ENCODE results near the gene MAN1A2.
"Not testable (repeated sequence)": the region's sequence is repeated elsewhere in the genome, so short reads cannot be mapped to it uniquely, and the experiment has no call there.

The MAN1A2 gene

DNA sequence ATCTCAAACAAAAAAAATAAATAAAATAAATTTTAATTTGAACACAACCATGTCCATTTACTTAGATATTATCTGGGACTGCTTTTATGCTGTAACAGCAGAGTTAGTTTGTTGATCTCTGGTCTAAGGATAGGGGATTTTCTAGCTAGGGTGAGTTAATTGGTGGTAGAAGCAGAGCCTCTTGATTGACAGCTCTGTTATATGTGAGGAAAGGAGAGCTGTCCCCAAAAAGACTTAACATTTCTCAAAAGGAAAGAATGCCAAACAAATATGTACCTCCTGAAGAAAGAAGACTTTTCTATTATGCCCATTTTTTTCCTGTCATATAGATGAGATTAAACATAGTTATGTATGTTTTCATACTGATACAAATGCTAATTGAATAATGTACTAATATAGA lies 37.8 kb downstream of the MAN1A2 start:
- no peak for DNase-seq

DNA sequence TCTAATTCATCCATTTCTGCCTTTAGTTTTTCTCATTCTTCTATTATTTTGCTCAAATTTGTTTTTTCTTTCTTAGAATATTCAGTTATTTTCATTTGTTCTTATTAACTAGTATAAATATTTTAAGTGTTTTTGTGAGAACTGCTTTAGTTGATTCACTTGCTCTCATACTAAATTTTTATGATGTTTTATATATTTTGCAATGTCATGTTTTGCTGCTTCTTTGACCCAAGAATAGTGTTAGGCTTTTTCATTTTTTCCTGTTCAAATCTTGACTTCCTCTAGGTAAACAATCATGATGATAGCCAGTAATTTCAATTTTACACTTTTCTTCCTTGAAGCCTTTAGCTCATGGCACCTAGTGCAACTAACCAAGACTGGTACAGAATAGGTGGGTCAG lies 45.2 kb downstream of the MAN1A2 start:
- DNase-seq, result no peak

DNA sequence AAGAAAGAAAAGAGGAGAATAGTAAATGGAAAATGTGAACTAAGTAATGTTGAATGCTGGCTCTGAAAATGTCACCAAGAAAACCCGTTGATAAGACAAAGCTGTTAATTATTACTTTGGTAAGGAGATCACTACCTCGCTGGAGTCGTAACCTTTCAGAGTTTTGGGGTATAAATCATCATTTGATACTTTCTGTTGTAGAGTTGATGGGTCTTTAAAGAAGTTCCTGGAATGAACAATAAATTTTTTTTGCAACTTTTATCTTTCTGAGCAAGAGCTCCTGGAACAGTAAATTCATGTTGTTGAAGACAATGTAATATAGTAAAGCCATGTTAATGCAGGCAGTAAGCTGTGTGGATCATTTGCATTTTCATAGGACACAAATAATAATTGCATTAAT lies 46.2 kb downstream of the MAN1A2 start:
- no peak for DNase-seq

DNA sequence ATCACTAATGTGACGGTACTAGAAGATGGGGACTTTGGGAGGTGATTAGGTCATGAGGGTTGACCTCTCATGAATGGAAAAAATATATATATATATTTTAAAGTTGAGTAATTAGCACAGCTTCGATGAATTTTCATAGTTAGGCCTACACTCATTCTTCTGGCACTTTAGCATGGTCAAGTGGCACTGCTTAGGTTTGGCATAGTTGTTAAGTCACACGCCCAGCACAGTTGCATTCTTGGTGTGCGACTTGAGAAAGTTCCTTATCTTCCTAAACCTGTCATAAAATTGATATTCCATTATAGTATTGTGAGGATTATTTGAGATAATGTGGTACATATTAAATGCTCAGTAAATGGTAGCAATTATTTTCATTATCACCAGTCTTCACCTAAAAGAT lies 47.7 kb downstream of the MAN1A2 start:
- DNase-seq, result no peak

DNA sequence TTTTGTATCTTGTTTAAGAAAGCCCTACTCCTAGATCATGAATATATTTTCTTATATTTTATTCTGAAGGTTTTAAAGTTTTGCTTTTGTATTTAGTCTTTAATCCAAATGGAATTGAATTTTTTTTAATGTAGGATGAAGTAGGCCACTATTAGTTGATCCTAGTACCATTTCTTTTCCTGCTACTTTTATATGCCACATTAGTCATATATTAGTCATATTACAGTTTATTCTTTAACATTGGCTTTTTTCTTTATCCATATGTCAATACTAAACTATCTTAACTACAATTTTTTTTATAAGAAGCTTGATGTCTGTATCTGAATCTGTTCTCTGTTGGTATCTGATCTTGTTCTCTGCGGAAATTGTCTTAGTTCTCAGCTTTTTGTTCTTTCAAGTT lies 48.8 kb downstream of the MAN1A2 start:
- no peak for DNase-seq

DNA sequence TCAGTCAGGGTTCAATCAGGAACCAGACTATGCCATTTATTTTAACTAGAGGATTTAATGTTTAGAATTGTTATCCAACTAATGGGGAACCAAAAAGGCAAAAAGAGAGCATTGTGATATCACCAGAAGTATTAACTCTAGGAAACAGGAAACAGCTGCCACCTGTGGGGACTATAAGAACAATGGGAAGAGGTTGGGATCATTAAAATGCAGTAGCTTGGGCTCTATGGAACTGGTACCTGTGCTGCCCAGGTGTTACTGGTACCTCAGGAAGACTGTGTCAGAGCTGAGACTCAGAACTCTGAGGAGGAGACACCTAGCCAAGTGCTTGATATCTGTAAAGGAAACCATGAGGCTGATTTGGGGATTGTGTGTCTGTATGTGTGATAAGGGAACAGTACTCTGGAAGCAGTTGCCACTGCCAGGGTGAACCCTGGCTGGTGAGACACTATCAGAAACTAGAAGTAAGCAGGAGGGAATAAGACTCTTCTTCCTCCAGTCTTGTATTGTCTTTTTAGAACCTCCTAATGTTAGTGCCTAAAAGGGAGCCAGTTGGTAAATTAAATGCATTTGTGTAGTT lies 49.4 kb downstream of the MAN1A2 start:
- DNase-seq, result no peak

DNA sequence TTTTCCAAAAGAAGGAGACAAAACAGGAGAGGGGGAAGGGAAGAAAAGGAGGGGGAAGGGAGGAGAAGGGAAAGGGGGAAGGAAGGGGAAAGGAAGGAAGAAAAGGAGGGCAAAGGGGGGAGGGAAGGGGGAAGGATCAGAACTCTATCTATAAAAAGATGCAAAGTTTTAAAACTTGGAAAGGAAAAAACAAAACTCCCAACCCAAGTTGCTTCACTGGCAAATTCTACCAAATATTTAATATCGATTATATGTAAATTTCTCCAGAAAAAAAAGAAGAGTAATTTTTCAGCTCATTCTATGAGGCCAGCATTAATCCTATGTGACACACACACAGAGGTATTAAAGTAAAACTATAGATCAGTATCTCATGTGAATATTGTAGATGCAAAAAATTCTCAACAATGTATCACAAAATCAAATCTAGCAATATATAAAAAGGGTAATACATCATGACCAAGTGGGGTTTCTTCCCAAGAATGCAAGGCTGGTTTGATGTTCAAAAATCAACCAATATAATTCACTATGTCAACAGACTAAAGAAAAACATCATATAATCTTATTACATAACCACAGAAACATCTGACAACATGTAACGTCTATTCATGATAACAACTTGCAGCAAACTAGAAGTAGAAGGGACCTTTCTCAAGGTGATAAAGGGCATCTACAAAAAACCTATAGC lies 57.9 kb downstream of the MAN1A2 start:
- DNase-seq, result no peak

DNA sequence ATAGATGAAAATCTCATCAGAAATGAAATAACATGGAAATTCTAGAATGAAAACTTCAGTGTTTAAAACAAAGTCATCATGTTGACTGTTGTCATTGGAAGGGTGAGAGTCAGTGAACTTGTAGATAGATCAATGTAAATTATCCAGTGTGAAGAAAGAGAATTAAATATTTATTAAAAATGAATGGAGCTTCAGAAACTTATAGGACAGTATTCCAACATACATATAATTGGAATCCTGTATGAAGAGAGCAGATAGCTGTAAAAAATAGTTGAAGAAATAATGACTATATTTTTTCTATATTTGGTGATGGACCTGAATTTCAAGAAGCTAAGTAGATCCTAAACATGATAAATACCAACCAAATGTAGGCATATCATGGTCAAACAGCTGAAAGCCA lies 60.0 kb downstream of the MAN1A2 start:
- no peak for DNase-seq

DNA sequence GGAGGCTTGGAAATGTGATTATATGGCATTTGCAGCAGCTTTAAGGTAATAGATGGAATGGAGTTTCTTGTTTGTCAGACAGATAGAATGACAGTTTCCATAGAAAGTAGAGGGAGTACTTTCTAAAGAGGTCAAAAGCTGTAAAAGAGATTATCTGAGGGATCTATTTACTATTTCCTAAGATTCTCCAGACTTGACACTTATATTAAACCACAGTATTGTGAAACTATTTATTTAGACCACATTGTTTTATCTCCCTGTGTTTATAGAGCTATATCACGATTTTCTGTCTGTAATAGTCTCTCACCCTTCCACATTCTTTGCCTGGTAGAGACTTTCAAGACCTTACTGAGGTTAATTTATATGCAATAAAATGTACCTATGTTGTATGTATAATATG lies 66.7 kb downstream of the MAN1A2 start:
- DNase-seq, result no peak

DNA sequence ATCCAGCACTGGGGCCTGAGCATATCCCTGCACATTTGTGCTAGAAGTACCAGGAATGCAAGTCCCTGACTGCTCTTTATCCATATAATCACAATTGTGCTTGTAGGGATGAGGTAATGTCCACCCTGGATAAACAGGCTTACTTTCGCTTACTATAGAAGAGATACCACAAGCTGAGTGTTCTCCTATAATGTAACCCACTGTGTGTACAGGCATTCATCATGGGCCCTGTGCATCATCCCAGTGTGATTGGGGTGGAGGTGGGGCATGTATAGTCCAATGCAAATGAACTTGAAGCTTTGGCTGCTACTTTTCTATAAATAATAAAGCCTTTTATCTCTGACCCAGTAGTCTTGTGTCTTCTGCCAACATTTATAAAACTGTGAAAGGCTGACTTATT lies 69.3 kb downstream of the MAN1A2 start:
- DNase-seq, result no peak

DNA sequence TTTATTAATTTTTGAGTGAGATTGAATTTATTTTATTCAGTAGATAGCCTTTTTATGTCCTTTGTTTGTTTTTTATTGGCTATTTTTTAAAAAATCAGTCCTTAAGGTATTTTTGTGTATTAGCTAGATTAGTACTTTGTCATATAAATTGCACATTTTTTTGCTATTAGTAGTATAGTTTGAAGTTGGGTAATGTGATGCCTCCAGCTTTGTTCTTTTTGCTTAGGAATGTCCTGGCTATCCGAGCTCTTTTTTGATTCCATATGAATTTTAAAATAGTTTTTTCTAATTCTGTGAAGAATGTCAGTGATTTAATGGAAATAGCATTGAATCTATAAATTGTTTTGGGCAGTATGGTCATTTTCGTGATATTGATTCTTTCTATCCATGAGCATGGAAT lies 80.4 kb downstream of the MAN1A2 start:
- no peak for DNase-seq

DNA sequence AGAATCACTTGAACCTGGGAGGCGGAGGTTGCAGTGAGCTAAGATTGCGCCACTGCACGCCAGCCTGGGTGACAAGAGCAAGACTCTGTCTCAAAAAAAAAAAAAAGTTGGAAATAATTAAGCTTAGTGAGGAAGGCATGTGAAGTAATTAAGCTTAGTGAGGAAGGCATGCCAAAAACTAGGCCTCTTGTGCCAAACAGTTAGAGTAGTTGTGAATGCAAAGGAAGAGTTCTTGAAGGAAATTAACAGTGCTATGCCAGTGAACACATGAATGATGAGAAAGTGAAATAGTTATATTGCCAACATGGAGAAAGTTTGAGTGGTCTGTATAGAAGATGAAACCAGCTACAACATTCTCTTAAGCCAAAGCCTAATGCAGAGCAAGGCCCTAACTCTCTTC lies 85.0 kb downstream of the MAN1A2 start:
- DNase-seq, result no peak

DNA sequence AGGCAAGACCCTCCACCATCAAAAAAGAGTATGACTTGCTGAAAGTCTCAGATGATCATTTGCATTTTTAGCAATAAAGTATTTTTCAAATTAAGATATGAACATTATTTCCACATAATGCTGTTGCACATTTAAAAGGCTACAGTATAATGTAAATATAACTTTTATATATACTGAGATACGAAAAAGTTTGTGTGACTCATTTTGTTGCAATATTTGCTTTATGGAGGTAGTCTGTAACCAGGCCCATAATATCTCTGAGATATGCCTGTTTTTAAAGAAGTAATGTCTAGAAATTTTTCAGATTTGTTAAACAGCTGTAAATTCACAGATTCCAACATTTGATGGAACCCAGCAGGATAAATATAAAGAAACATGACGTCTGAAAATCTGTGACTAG lies 86.7 kb downstream of the MAN1A2 start:
- DNase-seq, result no peak

DNA sequence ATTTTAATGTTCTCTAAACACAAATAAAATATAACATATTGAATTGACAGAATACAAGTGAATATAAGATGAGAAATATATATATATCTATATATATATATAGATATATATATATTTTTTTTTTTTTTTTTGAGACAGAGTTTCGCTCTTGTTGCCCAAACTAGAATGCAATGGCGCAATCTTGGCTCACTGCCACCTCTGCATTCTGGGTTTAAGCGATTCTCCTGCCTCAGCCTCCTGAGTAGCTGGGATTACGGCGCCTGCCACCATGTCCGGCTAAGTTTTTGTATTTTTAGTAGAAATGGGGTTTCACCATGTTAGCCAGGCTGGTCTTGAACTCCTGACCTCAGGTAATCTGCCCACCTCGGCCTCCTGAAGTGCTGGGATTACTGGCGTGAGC lies 91.2 kb downstream of the MAN1A2 start:
- DNase-seq, result not testable (repeated sequence)

DNA sequence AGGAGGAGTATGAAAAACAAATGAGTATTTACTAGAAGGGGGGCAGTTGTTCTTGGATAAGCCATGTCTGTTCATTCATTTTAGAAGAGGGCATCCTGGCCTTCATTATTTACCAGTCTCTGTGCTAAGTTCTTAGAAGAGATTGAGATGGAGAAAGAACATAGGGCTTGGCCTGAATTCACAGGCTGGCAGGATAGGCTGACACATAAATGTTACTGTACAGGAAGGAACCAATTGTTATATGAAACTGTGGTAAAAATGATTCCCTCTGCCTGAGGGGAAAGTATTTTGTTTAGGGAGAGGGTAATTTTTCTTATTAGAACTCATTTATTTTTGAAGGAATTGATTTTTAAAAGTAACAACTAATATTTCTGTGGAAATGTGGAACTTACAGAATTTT lies 99.5 kb downstream of the MAN1A2 start:
- DNase-seq, result no peak

DNA sequence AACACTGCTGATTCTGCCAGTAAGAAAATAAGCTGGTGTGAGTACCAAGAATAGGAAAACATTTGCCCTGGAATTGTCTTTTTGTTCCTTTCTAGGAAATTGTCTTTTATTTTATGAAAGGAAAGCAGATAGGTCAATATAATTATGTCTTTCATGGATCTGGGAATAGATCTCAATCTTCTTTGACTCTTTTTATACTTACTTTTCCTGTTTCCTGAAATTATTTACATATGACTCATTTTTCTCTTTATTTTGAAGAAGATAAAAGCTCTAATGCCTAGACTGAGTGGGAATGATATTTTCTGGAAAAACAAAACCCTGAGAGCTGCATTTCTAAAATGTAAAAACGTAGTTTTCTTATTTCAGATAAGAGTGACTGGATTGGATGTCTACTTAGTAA lies 100.1 kb downstream of the MAN1A2 start:
- no peak for DNase-seq

DNA sequence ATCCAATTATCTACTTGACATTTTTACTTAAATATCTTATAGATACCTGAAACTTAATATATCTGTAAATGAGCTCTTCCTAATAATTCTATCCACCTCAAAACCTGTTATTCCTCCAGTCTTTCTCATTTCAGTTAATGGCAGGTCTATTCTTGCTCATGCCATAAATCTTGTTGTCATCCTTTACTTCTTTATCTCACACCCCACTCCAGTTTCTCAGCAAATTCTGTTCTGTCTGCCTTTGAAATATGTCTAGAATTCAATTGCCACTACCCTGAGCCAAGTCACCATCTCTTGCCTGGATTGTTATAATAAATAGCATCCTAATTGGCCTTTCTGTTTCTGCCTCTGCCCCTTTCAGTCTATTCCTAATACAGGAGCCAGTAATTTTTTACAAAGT lies 105.8 kb downstream of the MAN1A2 start:
- no peak for DNase-seq

DNA sequence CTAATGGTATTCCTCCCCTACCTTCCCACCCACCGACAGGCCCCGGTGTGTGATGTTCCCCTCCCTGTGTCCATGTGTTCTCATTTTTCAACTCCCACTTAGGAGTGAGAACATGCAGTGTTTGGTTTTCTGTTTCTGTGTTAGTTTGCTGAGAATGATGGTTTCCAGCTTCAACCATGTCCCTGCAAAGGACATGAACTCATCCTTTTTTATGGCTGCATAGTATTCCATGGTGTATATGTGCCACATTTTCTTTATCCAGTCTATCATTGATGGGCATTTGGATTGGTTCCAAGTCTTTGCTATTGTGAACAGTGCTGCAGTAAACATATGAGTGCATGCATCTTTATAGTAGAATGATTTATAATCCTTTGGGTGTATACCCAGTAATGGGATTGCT lies 108.2 kb downstream of the MAN1A2 start:
- DNase-seq, result not testable (repeated sequence)

DNA sequence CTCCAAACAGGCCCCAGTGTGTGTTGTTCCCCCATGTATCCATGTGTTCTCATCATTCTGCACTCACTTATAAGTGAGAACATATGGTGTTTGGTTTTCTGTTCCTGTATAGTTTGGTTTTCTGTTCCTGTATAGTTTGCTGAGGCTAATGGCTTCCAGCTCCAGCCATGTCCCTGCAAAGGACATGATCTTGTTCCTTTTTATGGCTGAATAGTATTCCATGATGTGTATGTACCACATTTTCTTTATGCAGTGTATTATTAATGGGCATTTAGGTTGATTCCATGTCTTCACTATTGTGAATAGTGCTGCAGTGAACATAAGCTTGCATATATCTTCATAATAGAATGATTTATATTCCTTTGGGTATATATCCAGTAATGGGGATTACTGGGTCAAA lies 111.8 kb downstream of the MAN1A2 start:
- DNase-seq, result no peak

DNA sequence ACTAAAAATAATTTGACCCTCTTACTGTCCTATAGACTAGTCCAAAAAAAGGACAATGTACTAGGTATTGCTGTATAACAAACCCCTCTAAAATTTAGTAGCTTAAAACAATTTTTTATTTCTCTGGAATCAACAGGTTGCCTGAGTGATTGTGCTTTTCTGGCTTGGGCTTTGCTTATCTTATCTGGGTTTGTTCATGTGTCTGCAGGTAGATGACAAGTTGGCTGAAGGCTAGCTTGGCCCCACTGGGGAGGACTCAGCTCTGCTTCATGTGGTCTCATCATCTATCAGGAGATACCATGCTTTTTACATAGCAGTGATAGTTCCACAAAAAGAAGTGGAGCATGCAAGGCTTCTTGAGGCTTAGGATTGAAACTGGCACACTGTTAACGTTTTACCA lies 114.2 kb downstream of the MAN1A2 start:
- no peak for DNase-seq

DNA sequence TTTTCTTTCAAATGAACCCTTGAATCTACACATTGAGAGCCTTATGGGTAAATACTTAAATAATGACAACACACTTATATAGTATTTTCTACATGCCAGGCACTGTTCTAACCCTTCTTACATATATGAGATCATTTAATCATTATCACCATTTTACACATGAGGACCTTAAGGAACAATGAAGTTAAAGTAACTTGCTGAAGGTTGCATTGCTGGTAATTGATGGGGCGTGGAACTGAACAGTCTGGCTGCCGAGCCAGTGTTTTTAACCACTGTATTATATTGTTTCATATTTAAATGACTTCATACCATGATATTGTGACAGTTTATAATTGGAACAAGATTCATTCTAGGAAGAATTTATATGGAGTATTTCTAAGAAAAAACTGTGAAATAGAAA lies 126.7 kb downstream of the MAN1A2 start:
- no peak for DNase-seq

DNA sequence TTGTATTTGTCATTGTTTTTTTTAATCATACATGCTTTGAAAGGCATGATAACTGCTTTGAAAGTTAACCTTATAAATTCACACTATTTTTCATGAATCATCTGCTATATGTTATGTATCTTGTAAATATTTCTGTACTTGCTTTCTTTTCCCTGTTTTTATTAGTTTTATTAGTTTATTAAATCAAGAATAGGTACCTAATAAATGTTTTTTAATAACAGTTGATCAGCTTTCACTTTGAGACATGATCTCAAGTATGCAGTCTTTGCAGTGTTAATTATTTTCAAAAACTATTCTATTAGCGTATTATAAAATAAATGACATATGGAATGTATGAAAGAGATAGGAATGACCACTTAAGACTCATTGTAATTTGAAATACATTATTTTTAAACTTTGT lies 127.8 kb downstream of the MAN1A2 start:
- no peak for DNase-seq

DNA sequence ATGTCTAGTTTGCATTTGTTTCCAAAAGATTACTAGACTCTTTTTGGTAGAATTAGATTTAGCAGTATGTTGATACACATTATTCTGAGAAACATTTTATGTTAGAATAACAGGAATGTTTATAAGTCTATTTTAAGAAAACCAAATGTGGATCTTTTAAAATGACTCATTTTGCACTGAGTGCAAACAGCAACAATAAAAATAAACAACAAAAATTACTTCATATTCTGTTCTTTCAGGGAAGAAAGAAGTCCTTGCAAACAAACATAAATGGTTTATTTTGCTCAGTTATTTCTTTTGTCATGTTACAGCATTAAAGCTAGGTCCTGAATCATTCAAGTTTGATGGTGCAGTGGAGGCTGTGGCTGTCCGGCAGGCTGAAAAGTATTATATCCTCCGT lies 131.8 kb downstream of the MAN1A2 start:
- no peak for DNase-seq

DNA sequence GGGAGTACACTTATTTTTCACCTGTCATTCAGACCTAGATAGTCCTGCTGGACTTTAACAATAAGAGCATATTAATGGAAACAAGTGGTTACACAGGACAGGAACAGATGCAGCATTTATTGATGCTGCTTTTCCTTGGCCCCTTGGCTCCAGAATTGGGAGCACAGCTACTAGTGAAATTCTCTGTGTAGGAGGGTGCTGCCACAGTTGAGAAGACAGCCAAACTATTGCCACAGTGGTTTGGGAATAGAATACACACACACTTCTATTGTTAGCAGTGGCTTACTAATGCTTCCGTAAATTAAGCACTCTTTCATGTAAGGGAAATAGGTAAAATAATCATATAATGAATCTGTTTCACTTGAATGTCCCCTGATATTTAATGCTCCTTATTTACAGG lies 133.3 kb downstream of the MAN1A2 start:
- no peak for DNase-seq

DNA sequence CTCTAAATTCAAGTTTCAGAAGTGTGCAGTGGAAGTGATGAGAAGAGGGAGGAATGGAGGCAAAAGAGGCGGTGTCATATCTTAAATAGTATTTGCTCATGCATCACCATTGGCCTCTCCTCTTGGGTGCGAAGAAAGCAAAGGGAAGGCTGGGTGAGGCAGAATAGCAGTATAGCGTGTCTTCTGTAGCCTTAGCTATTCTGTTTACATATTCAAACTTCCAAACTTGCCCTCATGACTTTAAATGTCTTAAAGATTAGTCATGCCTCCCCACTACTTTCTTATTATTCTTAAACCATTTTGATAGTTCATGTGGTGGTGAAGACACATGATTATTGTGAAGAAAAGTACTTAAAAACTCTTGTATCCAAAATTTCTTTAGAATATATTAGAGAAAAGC lies 134.0 kb downstream of the MAN1A2 start:
- no peak for DNase-seq
